Measurements from ENCODE around the gene MMAB.

- TF ChIP-seq CTCF (IDR thresholded peaks at IDR 0.05) (no peak), POLR2A (IDR thresholded peaks at IDR 0.05) (no peak), POLR2AphosphoS5 (IDR thresholded peaks at IDR 0.05) (no peak)
Measured at GRCh38 chr12:109549613-109550270, 23.6 kb downstream of the MMAB start.
